Measurements from ENCODE around the gene RFX8.
"Not testable (repeated sequence)": the region's sequence is repeated elsewhere in the genome, so short reads cannot be mapped to it uniquely, and the experiment has no call there.

Gene RFX8

DNA sequence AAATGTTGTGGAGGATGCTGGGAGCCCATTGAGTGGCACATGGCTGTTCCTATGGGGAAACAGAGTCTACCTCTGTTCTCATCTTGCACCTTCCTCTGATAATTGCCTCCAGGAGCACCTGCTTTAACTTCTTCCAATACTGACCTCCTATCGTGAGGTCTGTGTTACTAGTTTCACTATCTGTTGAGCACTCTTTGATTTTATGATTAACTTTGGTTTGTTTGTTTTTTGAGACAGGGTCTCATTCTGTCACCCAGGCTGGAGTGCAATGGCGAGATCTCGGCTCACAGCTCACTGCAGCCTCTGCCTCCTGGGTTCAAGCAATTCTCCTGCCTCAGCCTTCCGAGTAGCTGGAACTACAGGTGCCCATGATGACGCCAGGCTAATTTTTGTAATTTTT is 12.1 kb upstream of the RFX8 start:
- DNase-seq (ENCODE audit: low spot score): no peak
- FAIRE-seq: no peak

DNA sequence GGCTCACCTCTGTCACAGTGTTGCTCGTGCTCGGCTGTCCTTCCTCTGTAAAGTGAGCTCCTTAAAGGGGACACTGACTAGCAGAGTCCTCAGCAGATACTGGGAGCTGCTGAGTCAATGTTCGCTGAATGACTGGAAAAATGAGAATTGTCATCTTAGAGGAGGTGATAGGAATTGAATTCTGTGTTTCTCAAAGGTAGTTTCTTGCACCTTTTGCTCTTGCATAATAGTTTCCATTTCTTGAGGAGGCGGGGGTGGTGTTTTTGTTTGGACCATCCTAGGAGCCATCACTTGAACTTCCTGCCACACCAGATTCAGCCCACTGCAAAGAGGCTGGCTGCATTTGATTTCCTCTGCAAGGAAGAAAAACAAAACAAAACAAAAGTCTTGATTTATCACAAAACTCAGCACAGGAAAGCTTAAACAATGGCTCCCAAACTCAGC is 11.4 kb upstream of the RFX8 start:
- DNase-seq (ENCODE audit: low spot score) (no peak), FAIRE-seq (no peak)

- no peak for DNase-seq (ENCODE audit: low spot score)
- FAIRE-seq: no peak
Measured at GRCh38 chr2:101485856-101486255, 10.9 kb upstream of the RFX8 start.

GRCh38 chr2:101480764-101481163 is 5.9 kb upstream of the RFX8 start:
- FAIRE-seq (no peak), DNase-seq (ENCODE audit: low spot score) (no peak)

- no peak for DNase-seq (ENCODE audit: low spot score)
- FAIRE-seq: no peak
Measured at GRCh38 chr2:101479810-101480209, 4.9 kb upstream of the RFX8 start.

GRCh38 chr2:101479328-101479727 is 4.4 kb upstream of the RFX8 start:
- no peak for DNase-seq (ENCODE audit: low spot score)
- FAIRE-seq: no peak

GRCh38 chr2:101478181-101479001 is 3.5 kb upstream of the RFX8 start:
- DNase-seq (ENCODE audit: low spot score) (no peak), FAIRE-seq (no peak)

DNA sequence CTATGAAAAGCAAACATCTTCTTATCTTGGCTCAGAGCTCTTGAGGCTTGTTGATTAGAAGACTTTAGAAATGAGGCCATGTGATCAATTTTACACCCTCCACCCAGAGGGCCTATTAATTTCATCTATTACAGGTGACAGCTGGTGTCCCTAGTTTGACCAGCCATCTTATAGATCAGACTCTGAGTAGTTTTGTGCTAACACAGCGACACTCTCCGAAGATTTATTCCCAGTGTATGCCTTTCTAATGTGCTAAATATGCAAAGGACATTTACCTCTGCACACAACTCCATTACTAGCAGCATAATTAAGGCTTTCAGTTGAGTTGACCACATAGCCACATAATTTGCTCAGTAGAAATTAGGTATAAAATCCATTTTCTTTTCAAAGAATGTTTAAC is 2.6 kb upstream of the RFX8 start:
- no peak for DNase-seq (ENCODE audit: low spot score)
- no peak for FAIRE-seq

GRCh38 chr2:101476605-101477208 is 1.8 kb upstream of the RFX8 start:
- no peak for FAIRE-seq
- no peak for DNase-seq (ENCODE audit: low spot score)

- DNase-seq (ENCODE audit: low spot score): no peak
- no peak for FAIRE-seq
Measured at GRCh38 chr2:101473911-101474701, 806 bp downstream of the RFX8 start.

GRCh38 chr2:101473591-101473910 is 1.4 kb downstream of the RFX8 start:
- DNase-seq (ENCODE audit: low spot score) (no peak), FAIRE-seq (no peak)

GRCh38 chr2:101469863-101470262 is 5.0 kb downstream of the RFX8 start:
- DNase-seq (ENCODE audit: low spot score) (no peak), FAIRE-seq (no peak)

- DNase-seq (ENCODE audit: low spot score) (no peak), FAIRE-seq (no peak)
Measured at GRCh38 chr2:101467306-101467705, 7.6 kb downstream of the RFX8 start.

DNA sequence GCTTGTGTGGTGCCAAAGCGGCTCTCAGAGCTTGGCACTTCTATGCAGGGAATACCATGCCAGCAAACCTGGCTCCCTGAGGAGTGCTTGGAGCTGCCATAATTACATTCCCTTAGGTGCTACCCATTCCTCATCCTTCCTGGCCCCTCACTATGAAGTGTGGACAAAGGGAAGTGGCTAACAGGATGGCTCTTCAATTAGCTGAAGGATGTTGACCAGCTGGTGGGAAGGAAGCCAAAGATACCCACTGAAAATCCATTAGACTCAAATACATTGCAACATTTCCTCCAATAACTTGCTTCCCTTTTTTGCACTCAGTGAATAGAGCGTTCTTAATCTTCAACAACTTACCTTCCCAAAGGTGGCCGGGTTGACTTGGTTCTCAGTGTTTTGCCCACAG is 8.5 kb downstream of the RFX8 start:
- DNase-seq (ENCODE audit: low spot score) (no peak), FAIRE-seq (no peak)

GRCh38 chr2:101464841-101465240 is 10.1 kb downstream of the RFX8 start:
- DNase-seq (ENCODE audit: low spot score): no peak
- FAIRE-seq: no peak

DNA sequence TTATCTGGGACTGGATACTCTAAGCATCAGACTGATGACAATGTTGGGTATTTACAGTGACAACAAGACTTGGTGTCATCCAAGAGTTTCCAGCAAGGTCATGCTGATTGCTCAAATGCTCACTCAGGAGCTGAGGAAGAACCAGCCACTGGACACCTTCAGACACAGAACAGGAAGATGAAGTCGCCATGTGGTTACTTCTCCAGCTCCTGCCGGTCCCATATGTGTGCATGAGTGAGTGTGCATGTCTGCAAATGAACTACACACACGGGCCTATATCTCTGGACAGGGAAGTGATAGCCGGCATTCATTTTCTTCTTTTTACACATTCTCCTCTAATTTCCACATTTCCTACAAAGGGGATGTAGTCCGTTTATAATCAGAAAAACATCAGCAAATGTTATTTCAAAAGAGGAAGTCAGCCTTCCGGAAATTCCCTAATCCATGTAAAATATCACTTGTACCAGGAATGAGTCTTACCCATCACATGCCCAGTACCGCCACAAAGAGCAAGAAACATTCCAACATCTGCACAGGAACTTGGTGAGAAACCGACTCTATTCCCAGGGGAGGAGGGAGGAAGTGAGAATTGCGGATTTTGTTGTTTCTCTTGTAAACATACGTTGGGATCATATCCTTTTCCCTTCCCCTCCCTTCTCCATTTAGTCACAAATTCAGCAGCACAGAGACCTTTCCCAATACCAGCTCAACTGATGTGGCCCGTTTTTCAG is 10.8 kb downstream of the RFX8 start:
- DNase-seq (ENCODE audit: low spot score) (peak; percentile 62), FAIRE-seq (no peak)

DNA sequence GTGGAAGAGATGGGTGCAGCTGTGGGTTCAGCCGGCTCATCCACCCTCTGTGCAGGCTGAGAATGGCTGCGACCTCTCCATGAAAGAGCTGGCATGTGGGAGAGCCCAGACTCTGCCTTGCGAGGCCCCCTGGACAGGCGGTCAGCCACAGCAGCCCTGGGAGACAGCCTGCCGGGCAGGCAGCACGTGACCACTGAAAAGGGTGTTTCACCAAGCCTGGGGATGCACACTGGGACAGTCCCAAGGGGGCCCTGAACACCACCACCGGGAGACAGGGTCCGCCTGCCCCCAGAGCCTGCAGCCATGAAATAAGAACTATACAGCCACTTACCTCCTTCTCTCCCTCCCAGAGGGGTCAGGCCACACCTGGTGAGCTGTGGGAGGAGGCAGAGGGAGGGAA is 11.5 kb downstream of the RFX8 start:
- DNase-seq (ENCODE audit: low spot score): no peak
- FAIRE-seq: no peak

DNA sequence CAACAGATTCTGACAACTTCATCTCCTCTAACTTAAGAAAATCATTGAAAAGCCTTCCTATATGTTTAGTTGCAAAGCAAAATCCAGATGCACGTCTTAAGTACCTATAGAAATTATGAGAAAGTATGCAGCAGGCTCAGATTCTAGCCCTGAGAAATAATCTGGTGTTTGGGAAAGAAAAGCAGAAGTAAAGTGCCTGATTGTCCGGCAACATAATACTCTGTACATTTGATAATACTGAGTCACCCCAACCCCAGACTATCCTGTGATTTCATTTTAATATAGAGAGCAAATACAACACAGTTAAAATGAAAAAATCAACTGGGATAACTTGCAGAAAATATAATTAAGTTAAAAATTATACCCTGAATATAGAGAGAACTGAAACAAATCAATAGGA is 13.5 kb downstream of the RFX8 start:
- FAIRE-seq (no peak), DNase-seq (ENCODE audit: low spot score) (no peak)

DNA sequence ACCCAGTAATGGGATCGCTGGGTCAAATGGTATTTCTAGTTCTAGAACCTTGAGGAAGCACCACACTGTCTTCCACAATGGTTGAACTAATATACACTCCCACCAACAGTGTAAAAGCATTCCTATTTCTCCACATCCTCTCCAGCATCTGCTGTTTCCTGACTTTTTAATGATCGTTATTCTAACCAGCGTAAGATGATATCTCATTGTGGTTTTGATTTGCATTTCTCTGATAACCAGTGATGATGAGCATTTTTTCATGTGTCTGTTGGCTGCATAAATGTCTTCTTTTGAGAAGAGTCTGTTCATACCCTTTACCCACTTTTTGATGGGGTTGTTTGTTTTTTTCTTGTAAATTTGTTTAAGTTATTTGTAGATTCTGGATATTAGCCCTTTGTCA is 20.5 kb downstream of the RFX8 start:
- FAIRE-seq; DNase-seq (ENCODE audit: low spot score): not testable (repeated sequence)

DNA sequence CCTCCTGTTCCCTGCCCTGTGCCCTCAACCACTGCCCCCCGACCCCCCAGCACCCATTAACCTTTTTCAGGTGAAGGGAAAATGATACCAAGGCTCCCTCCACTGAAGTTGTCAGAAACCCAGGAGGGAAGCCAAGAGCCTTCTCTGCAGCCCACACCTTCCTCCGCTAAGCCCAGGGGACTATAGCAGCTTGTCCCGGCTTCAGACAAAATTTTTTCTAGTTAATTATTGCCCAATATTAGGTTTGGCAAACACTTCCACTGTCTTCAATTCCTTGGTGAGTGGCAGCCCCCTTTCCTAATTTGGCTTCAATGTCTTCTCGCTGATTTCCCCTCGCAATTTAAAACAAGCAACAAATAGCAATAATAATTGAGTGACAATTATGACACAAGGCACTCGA is 23.9 kb downstream of the RFX8 start:
- DNase-seq (ENCODE audit: low spot score): no peak
- FAIRE-seq: no peak

- peak; percentile 97 for DNase-seq (ENCODE audit: low spot score)
- FAIRE-seq: peak; percentile 97
Measured at GRCh38 chr2:101446869-101447268, 28.0 kb downstream of the RFX8 start.

DNA sequence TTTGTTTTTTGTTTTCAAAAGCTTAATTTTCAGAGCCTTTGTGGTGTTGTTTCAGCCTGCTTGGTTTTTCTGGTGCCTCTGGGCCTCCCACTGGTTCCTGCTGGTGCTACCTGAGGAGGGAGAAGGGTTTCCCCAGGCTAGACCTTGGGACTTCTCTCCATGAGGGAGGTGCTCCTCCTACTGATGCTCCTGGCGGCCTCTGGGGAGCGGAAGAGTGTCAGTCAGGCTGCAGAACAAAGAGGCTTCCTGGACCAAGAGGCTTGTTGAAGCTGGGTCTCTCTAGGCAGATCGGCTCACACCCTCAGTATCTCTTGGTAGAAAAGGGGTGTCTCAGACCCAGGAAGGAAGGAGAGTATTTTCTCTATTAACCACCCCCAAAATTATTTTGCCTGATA is 32.2 kb downstream of the RFX8 start:
- FAIRE-seq: no peak
- no peak for DNase-seq (ENCODE audit: low spot score)

All from RCC 7860 (cell line).